GM19240 (cell line): ENCODE data around the gene TLCD5.
A peak's percentile ranks its signal among the peaks of the same experiment; 100 is the strongest.

Experiments used
- DNase-seq: peaks from one replicate; pipeline ENCODE4 v3.0.0; 2011; ENCODE audit warnings: low spot score; ENCODE audit not compliant: insufficient read length

The TLCD5 gene

DNA sequence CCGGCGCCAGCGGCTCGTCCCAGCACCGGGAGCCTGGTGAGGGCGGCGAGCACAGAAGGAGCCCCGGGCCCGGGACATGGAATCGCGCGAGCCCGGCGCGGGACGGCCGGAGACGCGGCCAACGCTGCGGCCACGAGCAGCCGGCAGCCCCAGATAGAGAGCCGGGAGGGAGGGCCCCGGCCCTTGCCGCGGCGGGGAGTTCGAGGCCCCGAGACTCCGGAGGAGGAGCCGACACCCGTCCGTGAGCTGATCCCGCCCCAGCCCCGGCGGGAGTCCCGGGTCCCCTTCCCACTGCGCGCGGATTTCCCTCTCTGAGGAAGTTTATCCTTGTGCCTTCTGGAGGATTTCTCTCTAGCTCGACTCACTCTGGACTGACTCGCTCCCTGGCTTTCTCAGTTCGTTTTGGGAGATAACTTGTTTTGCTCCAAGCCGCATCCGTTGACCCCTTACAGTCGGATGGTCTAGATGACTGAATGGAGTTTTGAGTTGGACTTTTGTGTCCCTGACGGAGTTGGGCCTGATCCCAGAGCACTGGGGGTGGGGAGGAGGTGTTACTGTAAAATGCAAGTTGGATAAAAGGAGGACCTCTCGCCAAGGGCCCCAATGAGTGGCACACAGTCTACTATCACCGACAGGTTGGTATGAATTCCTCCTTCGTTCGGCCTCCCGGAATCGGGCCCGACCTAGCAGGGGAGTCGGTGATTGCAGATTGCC lies 11.7 kb downstream of the TLCD5 start:
- DNase-seq: no peak

DNA sequence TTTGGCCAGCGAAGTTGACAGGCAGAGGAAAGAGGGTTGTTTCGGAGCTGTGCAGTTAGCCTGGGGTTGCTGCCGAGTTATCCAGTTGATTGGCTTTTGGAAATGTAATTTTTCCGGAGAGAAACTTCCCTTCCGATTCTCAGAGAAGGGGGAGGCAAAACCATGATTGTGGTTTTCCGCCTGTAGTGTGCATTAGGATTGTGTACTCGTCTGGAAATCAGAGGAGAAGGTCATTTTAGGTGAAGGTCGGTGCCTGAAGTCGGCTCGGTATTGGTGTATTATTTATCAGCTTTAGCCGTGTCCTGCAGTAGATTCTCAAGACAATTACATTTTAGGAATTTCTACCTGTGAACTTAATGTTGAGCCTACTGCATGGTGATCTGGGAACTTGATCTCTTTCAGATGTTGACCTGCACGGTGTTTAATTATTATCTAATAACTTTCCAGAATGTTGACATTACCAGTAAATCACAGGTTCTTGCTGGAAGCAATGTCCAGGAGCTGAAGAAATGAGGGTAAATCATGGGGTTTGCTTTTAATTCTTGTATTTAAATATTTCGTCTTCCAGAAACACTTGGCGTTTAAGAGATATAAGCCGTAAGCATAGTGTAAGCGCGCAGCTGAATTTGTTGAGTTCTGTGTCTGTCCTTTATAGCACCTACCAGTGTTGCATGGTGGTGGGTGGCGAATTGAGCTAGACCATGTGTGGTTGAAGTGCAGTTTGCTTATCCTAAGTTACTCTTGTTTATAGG lies 12.4 kb downstream of the TLCD5 start:
- DNase-seq: no peak

DNA sequence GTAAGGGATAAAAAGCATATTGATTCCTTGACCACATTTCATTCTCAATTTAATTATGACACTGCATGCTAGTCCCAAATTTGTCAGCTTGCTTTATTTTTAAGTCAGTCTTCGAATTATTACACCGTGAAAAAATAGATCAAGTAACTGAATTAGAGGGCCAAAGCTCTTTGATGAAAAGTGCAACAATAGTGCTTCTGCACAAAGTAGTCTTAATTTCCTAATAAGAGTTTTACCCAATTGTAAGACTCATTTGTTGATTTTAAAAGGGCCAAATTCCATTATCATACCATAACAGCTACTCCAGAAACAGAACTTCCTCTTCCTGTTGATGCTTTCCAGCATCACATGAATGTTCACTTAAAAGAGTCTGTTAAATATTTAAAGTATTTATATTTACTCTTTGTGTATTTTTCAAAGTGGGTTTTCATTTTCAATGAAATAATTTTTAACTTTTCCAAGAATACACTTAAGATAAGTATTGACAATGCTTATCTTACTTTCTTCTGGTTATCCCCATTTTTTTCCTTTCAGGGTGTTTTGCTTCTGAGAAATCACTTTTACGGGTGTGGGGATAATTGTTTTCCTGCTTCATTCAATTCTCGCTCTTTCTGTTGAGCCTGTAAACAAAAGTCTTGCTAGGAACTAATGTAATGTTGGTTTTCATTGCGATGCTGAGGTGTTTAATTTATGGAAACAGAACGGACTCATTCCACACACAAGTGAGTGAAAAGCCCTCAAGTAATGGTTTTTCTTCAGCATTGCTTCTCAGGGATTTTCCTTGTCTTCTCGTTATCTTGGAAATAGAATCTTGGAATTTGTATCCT lies 13.2 kb downstream of the TLCD5 start:
- no peak for DNase-seq

GRCh38 chr11:120339394-120339890 lies 14.3 kb downstream of the TLCD5 start:
- DNase-seq: no peak

DNA sequence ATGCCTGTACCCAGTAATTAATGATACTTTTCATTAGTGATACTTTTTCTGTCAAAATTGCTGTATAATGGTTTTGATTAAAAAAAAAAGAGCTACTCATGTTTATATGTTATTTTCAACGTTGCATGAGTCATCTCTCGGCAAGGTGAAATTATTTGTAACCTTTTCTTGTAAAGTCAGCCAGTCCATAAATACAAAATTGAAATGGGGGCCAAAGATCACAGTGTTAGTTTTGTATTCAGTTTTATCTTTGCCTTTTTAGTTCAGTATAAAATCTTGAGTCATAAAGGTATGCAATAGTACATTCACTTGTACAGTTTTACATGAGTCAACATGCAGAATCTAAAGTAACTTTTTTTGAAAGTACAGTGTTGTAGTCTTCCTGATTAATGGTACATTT lies 15.4 kb downstream of the TLCD5 start:
- no peak for DNase-seq

DNA sequence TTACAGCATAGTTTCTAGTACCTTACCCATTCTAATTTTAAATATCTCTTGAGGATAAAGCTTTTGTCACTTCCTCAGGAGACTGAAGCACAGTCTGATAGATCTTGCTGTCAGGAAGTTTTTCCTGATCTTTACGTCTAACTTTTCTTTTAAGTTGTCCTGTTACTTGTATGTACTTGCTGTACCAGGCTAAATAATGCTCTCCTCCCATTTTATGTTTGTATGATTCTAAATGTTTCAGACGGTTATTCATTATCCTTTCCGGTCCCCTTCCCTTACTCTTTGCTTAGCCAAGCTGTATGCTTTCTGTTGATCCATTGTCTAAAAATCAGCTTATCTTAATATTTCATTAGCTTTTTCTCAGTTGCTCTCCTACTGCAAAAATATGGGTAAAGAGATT lies 17.1 kb downstream of the TLCD5 start:
- DNase-seq: no peak

GRCh38 chr11:120342678-120343077 lies 17.6 kb downstream of the TLCD5 start:
- no peak for DNase-seq

GRCh38 chr11:120343429-120343828 lies 18.3 kb downstream of the TLCD5 start:
- no peak for DNase-seq

- peak; percentile 36 for DNase-seq
Measured at GRCh38 chr11:120344302-120345004, 19.4 kb downstream of the TLCD5 start.

DNA sequence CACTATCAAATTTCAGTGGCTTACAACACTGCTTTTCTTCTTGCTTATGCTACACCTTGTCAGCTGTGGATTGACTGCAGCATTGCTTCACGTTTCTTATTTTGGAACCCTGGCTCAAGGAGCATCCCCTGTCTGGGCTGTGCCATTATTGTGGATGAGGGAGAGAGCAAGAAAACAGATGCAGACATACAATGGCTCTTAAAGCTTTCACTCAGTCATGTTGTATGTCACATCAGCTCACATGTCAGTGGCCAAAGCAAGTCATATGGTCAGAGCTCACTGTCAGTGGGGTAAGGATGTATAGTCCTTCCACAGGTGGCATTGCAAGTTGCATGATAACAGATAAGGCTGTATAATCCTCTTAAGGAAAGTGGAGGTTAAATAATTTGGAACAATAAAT lies 21.1 kb downstream of the TLCD5 start:
- DNase-seq: no peak

DNA sequence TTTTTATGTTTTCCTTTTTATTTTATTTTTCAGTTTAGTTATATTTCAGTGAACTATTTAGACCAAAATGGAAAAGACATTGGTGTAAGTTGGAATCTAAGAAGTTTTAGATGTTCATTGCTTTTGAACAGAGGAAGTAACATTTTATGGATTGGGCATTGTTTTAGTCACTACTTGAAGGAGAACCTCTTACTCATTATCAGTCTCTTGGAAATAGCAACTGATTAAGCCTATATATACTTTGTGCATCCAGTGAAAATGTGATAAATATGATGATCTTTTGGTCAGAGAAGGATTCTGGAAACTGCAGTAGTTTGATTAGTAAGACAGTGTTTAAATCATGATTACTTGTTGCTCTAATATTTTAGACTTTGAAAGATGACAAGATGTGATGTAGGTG lies 25.5 kb downstream of the TLCD5 start:
- DNase-seq: no peak

- no peak for DNase-seq
Measured at GRCh38 chr11:120352405-120352804, 27.3 kb downstream of the TLCD5 start.

GRCh38 chr11:120354068-120354467 lies 29.0 kb downstream of the TLCD5 start:
- DNase-seq: no peak

DNA sequence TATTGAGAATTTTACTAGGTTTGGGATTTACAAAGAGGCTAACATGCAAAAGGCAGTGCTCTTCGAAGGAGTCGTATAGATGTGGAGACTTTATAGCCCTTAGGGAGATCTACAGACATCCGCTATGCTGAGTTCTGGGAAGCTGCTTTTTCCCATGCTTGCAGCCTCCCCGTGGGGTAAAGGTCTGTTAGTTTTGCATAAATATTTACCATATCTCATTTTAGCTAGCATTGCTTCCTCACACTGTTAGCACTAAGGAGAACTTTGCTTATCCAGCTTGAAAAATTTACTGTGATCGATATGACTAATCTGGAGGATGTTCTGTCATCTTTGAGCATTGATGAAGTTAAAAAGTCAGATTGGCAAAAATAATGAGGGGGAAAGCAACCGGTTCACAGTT lies 29.7 kb downstream of the TLCD5 start:
- no peak for DNase-seq

DNA sequence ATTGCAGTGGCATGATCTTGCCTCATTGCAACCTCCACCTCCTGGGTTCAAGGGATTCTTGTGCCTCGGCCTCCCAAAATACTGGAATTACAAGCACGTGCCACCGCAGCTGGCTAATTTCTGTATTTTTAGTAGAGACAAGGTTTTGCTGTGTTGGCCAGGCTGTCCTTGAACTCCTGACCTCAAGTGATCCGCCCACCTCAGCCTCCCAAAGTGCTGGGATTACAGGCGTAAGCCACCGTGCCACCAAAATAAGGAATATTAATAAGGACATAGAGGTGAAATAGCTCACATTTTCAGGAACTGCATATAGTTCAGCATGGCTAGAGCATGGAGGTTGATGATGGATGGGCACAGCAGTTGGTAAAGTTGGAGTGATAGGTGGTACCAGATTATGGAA lies 32.5 kb downstream of the TLCD5 start:
- DNase-seq: no peak

- DNase-seq: no peak
Measured at GRCh38 chr11:120358729-120359128, 33.6 kb downstream of the TLCD5 start.

DNA sequence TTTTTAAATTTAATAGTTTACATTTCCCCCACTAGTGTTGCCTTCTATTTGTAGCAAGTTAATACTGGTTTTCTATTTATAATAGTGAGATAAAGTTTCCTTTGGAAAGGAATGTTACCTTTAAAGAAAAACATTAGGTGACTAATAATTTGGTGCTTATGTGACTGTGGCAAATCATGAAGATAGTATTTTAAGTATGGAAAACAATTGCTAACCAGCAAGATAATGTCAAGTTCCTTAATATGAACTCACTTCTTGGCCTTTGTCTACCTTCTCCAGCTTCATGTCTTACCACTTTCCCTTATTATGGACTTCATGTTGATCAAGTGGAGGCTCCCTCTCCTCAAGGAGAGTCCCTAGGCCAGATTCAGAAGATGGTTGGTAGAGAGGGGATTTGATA lies 38.3 kb downstream of the TLCD5 start:
- no peak for DNase-seq

- DNase-seq: no peak
Measured at GRCh38 chr11:120365512-120365911, 40.4 kb downstream of the TLCD5 start.

DNA sequence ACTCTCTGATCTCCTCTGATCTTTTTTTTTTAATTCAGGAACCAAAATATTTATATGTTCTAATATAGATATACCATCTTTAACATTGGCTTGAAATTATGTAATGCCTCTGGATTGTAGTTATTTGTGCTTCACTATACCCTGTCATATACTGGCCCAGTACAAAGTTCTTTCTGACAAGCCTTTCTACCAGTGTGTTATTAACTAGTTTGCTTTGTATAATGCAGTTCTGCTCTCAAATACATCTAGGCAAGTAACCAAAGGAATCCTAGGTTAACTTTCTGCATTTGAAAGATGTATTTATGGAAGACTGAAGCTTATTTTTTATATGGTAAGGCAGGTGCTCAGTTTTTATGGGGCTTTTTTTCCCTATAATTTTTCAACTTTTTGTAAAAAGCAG lies 47.2 kb downstream of the TLCD5 start:
- DNase-seq: no peak

DNA sequence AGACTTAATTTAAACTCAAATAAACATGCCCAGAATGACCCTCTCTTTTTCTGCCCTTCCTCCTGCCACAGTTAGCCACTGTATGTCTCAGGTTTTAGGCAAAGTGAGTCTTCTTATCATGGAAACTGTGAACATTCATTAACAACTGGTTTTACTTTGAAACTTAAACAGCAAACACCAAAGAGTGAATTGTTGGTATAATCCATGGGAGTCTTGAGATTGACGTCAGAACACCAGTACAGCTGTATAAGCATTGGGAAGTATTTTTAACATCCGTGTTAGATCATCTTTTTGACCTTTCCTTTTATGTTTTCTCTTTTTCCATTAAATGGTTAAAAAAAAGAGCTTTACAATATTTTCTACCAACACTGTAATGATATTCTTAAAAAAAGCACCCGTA lies 50.0 kb downstream of the TLCD5 start:
- DNase-seq: no peak

DNA sequence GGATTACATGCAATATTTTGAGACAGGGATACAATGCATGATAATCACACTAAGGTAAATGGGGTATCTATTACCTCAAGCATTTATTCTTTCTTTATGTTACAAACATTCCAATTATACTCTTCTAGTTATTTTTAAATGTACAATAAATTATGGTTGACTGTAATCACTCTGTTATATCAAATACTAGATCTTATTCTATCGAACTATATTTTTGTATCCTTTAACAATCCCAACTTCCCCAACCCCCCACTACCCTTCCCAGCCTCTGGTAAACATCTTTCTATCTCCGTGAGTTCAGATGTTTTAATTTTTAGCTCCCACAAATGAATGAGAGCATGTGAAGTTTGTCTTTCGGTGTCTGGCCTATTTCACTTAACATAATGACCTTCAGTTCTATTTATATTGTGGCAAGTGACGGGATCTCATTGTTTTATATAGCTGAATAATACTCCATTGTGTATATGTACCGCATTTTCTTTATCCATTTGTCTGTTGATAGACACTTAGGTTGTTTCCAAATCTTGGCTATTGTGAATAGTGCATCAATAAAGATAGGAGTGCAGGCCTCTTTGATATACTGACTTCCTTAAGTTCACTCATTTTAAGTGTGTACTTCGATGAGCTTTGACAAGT lies 51.6 kb downstream of the TLCD5 start:
- no peak for DNase-seq
